ENCODE data around the gene PRDM7.

The PRDM7 gene

GRCh38 chr16:90048347-90048722, 28.8 kb downstream of the PRDM7 start:
- no peaks in the 10 kb centered on the region for H3K36me3 ChIP-seq (ENCODE audit: control insufficient read depth, insufficient read depth, low read length)
- no peaks in the 10 kb centered on the region for H3K9me3 ChIP-seq (ENCODE audit: control insufficient read depth, low read length)
- TF ChIP-seq CTCF (IDR thresholded peaks at IDR 0.05), result no peak
- H3K9ac ChIP-seq, result no peak overlapping the region
- peaks cover 10% of the 10 kb centered on the region for H3K4me1 ChIP-seq
- no peak overlapping the region for H2AFZ ChIP-seq
- H3K27me3 ChIP-seq (ENCODE audit: control insufficient read depth, insufficient read depth, low read length), result no peaks in the 10 kb centered on the region
- H3K4me3 ChIP-seq (ENCODE audit: low read depth, low read length), result no peak overlapping the region
- no peaks in the 10 kb centered on the region for H3K79me2 ChIP-seq
- no peak overlapping the region for H3K4me2 ChIP-seq (ENCODE audit: low read length)
- H3K27ac ChIP-seq, result no peak overlapping the region

DNA sequence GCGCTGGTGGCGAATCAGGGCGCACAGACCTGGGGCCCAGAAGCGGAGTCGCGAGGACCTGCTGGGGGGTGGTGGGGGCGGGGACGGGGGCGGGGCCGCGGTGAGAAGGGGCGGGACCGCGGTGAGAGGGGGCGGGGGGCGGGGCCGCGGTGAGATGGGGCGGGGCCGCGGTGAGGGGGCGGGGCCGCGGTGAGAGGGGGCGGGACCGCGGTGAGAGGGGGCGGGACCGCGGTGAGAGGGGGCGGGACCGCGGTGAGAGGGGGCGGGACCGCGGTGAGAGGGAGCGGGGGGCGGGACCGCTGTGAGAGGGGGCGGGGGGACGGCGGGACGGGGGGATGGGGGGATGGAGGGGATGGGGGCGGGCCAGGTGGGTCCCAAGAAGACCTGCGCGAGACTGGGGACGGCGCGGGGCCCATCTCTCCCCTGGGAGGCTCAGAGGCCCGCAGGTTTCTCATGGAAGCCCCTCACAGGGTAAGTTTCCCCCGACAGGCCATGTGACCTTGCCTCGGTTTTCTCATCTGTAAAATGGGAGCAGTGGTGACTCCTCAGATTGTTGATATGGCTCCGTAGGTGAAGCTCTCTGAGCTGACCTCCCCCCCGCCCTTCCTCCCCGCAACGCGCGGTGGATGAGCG, 29.3 kb downstream of the PRDM7 start:
- TF ChIP-seq CTCF (IDR thresholded peaks at IDR 0.05), result no peak
- Histone ChIP-seq H3K27me3 (ENCODE audit: control insufficient read depth, insufficient read depth, low read length) (no peaks in the 10 kb centered on the region), H3K36me3 (ENCODE audit: control insufficient read depth, insufficient read depth, low read length) (no peaks in the 10 kb centered on the region), H3K4me3 (ENCODE audit: low read depth, low read length) (peak overlapping the region; percentile 43), H3K9ac (no peak overlapping the region), H3K4me2 (ENCODE audit: low read length) (peak overlapping the region; percentile 62), H3K9me3 (ENCODE audit: control insufficient read depth, low read length) (no peaks in the 10 kb centered on the region), H2AFZ (peak overlapping the region; percentile 83), H3K27ac (no peak overlapping the region), H3K4me1 (peaks cover 10% of the 10 kb centered on the region), H3K79me2 (no peaks in the 10 kb centered on the region)

- Histone ChIP-seq H3K36me3 (ENCODE audit: control insufficient read depth, insufficient read depth, low read length) (no peaks in the 10 kb centered on the region), H3K9me3 (ENCODE audit: control insufficient read depth, low read length) (no peaks in the 10 kb centered on the region), H3K4me3 (ENCODE audit: low read depth, low read length) (peak overlapping the region; percentile 43), H3K27ac (no peak overlapping the region), H3K27me3 (ENCODE audit: control insufficient read depth, insufficient read depth, low read length) (no peaks in the 10 kb centered on the region), H3K9ac (no peak overlapping the region), H2AFZ (peak overlapping the region; percentile 83), H3K4me2 (ENCODE audit: low read length) (peak overlapping the region; percentile 62), H3K4me1 (peaks cover 10% of the 10 kb centered on the region), H3K79me2 (no peaks in the 10 kb centered on the region)
- TF ChIP-seq CTCF (IDR thresholded peaks at IDR 0.05), result no peak
These were observed 30.0 kb downstream of the PRDM7 start for GRCh38 chr16:90046971-90047713.

DNA sequence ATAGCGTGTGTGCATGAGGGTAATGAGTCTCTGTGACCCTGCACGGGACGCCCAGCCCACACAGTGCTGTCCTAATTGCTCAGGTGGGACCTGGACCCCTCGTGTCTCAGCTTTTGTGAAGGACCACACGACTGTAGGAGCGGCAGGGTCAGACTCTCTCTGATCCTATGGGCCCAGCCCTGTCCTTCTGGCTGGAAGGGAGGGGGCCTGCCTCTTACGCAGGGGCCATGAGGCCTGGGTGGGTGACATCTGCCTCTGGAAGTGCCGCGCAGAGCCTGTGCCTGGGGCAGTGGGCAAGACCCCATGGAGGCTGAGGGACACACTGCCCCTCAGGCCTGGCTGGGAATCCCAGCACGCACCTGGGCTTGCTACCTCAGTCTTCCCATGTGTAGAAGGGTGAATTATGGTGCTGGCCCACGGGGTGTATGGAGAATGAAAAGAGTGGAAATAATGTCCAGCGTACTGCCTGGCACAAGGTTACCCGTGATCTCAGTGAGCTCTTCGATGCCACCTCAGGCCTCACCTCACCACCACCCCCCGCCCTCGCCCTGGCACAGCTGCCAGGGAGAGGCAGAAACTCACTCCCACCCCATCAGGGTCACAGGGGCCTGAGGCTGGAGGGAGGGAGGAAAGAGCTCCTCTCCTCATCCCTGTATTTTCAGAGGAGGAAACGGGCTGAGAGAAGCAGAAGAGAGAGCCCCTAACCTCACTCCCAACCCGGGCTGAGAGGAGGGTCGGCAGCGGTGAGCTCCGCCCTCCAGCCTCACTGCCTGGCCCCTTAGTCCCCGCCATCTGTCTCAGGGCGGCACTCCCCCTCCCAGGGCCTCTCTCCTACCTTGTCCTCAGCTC, 30.8 kb downstream of the PRDM7 start:
- no peak overlapping the region for H3K9ac ChIP-seq
- no peak for TF ChIP-seq CTCF (IDR thresholded peaks at IDR 0.05)

More for the DNA sequence above, 30.8 kb downstream of the PRDM7 start:
- H3K79me2 ChIP-seq, result no peaks in the 10 kb centered on the region
- no peak overlapping the region for H3K4me3 ChIP-seq (ENCODE audit: low read depth, low read length)
- no peaks in the 10 kb centered on the region for H3K27me3 ChIP-seq (ENCODE audit: control insufficient read depth, insufficient read depth, low read length)
- H3K9me3 ChIP-seq (ENCODE audit: control insufficient read depth, low read length), result no peaks in the 10 kb centered on the region
- peak overlapping the region; percentile 62 for H3K4me2 ChIP-seq (ENCODE audit: low read length)
- no peak overlapping the region for H3K27ac ChIP-seq
- peak overlapping the region; percentile 83 for H2AFZ ChIP-seq
- peaks cover 10% of the 10 kb centered on the region for H3K4me1 ChIP-seq
- H3K36me3 ChIP-seq (ENCODE audit: control insufficient read depth, insufficient read depth, low read length), result no peaks in the 10 kb centered on the region

Data from parathyroid adenoma (tissue), 2 donors.